ENCODE data around the gene KRTAP10-2. TPM values are rescaled to one million over a fixed set of nuclear protein-coding genes. Genes with fewer than 3 reads are reported as not detected.

Gene KRTAP10-2
- total RNA-seq, 2 experiments from 2014 or later, result not detected

DNA sequence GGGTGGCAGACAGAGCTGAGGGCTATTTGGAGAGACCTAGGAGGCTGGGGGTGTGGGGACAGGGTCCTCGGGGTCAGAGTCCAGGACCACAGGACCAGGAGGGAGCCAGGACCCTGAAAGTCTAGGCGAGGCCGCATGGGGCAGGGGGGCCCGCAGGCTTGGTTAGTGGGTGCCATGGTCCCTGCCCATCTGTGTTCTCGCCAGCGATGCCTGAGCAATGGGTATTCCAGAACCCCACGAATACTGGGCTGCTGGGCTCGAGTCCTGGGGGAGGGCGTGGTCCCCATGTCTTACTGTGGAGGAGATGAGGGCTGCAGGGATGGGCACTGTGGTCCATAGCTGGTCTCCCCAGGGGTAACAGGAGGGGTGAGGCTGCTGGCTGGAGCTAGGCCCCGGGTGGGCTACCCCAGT, 39.0 kb upstream of the KRTAP10-2 start:
- ChIA-PET POLR2A (no interaction called here), CTCF (ENCODE audit: unreplicated experiment) (no interaction called here)
- TF ChIP-seq EZH2phosphoT487 (IDR thresholded peaks at IDR 0.05; ENCODE audit: borderline replicate concordance, low read depth, low read length), result no peak
- TF ChIP-seq, protein P1, sequence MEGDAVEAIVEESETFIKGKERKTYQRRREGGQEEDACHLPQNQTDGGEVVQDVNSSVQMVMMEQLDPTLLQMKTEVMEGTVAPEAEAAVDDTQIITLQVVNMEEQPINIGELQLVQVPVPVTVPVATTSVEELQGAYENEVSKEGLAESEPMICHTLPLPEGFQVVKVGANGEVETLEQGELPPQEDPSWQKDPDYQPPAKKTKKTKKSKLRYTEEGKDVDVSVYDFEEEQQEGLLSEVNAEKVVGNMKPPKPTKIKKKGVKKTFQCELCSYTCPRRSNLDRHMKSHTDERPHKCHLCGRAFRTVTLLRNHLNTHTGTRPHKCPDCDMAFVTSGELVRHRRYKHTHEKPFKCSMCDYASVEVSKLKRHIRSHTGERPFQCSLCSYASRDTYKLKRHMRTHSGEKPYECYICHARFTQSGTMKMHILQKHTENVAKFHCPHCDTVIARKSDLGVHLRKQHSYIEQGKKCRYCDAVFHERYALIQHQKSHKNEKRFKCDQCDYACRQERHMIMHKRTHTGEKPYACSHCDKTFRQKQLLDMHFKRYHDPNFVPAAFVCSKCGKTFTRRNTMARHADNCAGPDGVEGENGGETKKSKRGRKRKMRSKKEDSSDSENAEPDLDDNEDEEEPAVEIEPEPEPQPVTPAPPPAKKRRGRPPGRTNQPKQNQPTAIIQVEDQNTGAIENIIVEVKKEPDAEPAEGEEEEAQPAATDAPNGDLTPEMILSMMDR (conservative IDR thresholded peaks at IDR 0.05; ENCODE audit: low read length), result no peak
- Histone ChIP-seq H3K4me1 (ENCODE audit: insufficient read depth, low read length, poor library complexity, severe bottlenecking) (no peaks in the 10 kb centered on the region), H3K27ac (ENCODE audit: low read depth, low read length, poor library complexity, severe bottlenecking) (no peak overlapping the region), H3K4me3 (ENCODE audit: low read depth, low read length, poor library complexity, severe bottlenecking) (no peak overlapping the region), H2AFZ (ENCODE audit: low read length) (no peak overlapping the region), H4K20me1 (ENCODE audit: insufficient read depth, low read length) (no peaks in the 10 kb centered on the region), H3K79me2 (ENCODE audit: insufficient read depth, low read depth, low read length) (no peaks in the 10 kb centered on the region), H3K9me3 (ENCODE audit: low read length) (no peaks in the 10 kb centered on the region), H3K4me2 (ENCODE audit: low read length) (no peak overlapping the region), H3K9me2 (ENCODE audit: insufficient read depth, low read length) (no peaks in the 10 kb centered on the region), H3K36me3 (ENCODE audit: insufficient read depth, low read length) (no peaks in the 10 kb centered on the region)
- BruUV-seq (replicated peaks), result no TSS peak
- intact Hi-C loops (cut with micrococcal nuclease; ENCODE audit: unreplicated experiment), result no loop called here
- no peak for DNase-seq (ENCODE audit: low spot score)

DNA sequence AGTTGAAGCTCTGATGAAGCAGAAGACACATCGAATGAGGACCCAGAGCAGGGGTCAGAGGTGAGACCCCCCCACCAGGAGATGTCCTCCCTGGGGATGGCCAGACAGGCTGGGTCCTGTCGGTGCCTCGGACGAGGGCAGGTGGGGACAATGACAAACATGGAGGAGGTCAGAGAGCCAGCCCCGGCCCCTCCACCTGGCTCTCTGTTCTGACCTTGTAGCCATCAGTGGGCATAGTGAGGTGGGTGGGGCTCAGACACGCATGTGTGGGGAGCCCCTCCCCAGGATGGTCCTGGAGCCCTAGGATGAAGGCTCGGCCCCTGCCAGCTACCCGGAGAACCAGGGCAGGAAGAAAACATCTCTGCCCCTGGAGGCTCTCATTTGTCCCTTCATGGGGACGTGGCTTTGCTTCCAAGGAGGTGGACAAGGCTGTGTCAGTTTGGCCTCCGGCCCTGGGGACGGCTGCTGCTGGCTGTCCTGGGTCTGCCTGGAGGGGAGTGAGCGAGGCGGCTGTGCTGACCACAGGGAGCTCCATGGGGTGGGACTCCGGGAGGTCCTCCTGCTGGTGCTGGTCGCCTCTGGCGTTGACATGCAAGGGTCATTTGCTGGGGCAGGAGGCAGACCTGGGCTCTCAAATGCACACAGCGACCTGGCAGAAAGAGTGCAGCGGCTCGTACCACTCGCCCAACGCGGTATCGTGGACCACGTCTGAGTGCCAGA, 38.4 kb upstream of the KRTAP10-2 start:
- intact Hi-C loops (cut with micrococcal nuclease; ENCODE audit: unreplicated experiment), result no loop called here
- TF ChIP-seq, protein P1 (conservative IDR thresholded peaks at IDR 0.05; ENCODE audit: low read length), result no peak
- no peak for TF ChIP-seq EZH2phosphoT487 (IDR thresholded peaks at IDR 0.05; ENCODE audit: borderline replicate concordance, low read depth, low read length)
- CTCF ChIA-PET (ENCODE audit: unreplicated experiment), result no interaction called here

DNA sequence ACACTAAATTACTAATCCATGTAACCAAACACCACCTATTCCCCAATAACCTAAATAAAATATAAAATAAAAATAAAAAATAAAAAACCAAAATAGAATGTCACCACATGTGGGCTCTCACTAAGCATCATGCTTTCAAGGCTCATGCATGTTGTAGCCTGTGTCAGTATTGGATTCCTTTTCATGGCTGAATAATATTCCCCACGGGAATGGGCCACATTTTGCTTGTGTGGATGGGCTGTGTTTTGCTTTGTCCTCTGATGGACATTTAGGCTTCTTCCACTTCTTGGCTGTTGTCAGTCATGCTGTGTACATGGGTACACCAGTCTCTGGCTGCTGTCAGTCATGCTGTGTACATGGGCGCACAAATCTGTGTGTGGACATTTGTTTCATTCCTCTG, 37.8 kb upstream of the KRTAP10-2 start:
- no peaks in the 10 kb centered on the region for H3K79me2 ChIP-seq (ENCODE audit: insufficient read depth, low read depth, low read length)
- no peaks in the 10 kb centered on the region for H3K4me1 ChIP-seq (ENCODE audit: insufficient read depth, low read length, poor library complexity, severe bottlenecking)
- intact Hi-C loops (cut with micrococcal nuclease; ENCODE audit: unreplicated experiment), result no loop called here
- H3K36me3 ChIP-seq (ENCODE audit: insufficient read depth, low read length), result no peaks in the 10 kb centered on the region
- no TSS peak for BruUV-seq (replicated peaks)
- H3K9me2 ChIP-seq (ENCODE audit: insufficient read depth, low read length), result no peaks in the 10 kb centered on the region
- no peak overlapping the region for H2AFZ ChIP-seq (ENCODE audit: low read length)
- no peak overlapping the region for H3K4me2 ChIP-seq (ENCODE audit: low read length)
- H4K20me1 ChIP-seq (ENCODE audit: insufficient read depth, low read length), result no peaks in the 10 kb centered on the region
- no peaks in the 10 kb centered on the region for H3K9me3 ChIP-seq (ENCODE audit: low read length)
- no peak overlapping the region for H3K27ac ChIP-seq (ENCODE audit: low read depth, low read length, poor library complexity, severe bottlenecking)
- H3K4me3 ChIP-seq (ENCODE audit: low read depth, low read length, poor library complexity, severe bottlenecking), result no peak overlapping the region
- ChIA-PET CTCF (ENCODE audit: unreplicated experiment) (no interaction called here), POLR2A (no interaction called here)
- DNase-seq (ENCODE audit: low spot score), result no peak
- TF ChIP-seq EZH2phosphoT487 (IDR thresholded peaks at IDR 0.05; ENCODE audit: borderline replicate concordance, low read depth, low read length), result no peak
- TF ChIP-seq, protein P1 (conservative IDR thresholded peaks at IDR 0.05; ENCODE audit: low read length), result no peak

More for the DNA sequence above, 38.4 kb upstream of the KRTAP10-2 start:
- H2AFZ ChIP-seq (ENCODE audit: low read length), result no peak overlapping the region
- H3K4me3 ChIP-seq (ENCODE audit: low read depth, low read length, poor library complexity, severe bottlenecking), result no peak overlapping the region
- H3K36me3 ChIP-seq (ENCODE audit: insufficient read depth, low read length), result no peaks in the 10 kb centered on the region
- H4K20me1 ChIP-seq (ENCODE audit: insufficient read depth, low read length), result no peaks in the 10 kb centered on the region
- no peak overlapping the region for H3K27ac ChIP-seq (ENCODE audit: low read depth, low read length, poor library complexity, severe bottlenecking)
- H3K9me2 ChIP-seq (ENCODE audit: insufficient read depth, low read length), result no peaks in the 10 kb centered on the region
- H3K9me3 ChIP-seq (ENCODE audit: low read length), result no peaks in the 10 kb centered on the region
- H3K79me2 ChIP-seq (ENCODE audit: insufficient read depth, low read depth, low read length), result no peaks in the 10 kb centered on the region
- POLR2A ChIA-PET, result no interaction called here
- DNase-seq (ENCODE audit: low spot score), result no peak
- H3K4me2 ChIP-seq (ENCODE audit: low read length), result no peak overlapping the region
- H3K4me1 ChIP-seq (ENCODE audit: insufficient read depth, low read length, poor library complexity, severe bottlenecking), result no peaks in the 10 kb centered on the region
- BruUV-seq (replicated peaks), result no TSS peak
